ENCODE data around the gene IMPA2.
"Not testable (repeated sequence)": the region's sequence is repeated elsewhere in the genome, so short reads cannot be mapped to it uniquely, and the experiment has no call there.

IMPA2 gene

GRCh38 chr18:12030670-12031069, 49.4 kb downstream of the IMPA2 start:
- DNase-seq, result no peak

- no peak for DNase-seq
Observed at GRCh38 chr18:12031181-12031580, 49.9 kb downstream of the IMPA2 start.

- DNase-seq, result no peak
Observed at GRCh38 chr18:12031846-12032245, 50.5 kb downstream of the IMPA2 start.

- DNase-seq, result no peak
Observed at GRCh38 chr18:12032786-12033642, 51.7 kb downstream of the IMPA2 start.

GRCh38 chr18:12033643-12034025, 52.3 kb downstream of the IMPA2 start:
- no peak for DNase-seq

GRCh38 chr18:12034241-12035100, 53.2 kb downstream of the IMPA2 start:
- no peak for DNase-seq

- no peak for DNase-seq
Observed at GRCh38 chr18:12035481-12035880, 54.2 kb downstream of the IMPA2 start.

GRCh38 chr18:12036201-12036751, 55.0 kb downstream of the IMPA2 start:
- no peak for DNase-seq

- DNase-seq, result no peak
Observed at GRCh38 chr18:12038082-12038638, 56.9 kb downstream of the IMPA2 start.

- peak; percentile 68 for DNase-seq
Observed at GRCh38 chr18:12038639-12039539, 57.6 kb downstream of the IMPA2 start.

- not testable (repeated sequence) for DNase-seq
Observed at GRCh38 chr18:12039540-12039930, 58.2 kb downstream of the IMPA2 start.

GRCh38 chr18:12041561-12041960, 60.3 kb downstream of the IMPA2 start:
- no peak for DNase-seq

GRCh38 chr18:12043811-12044210, 62.5 kb downstream of the IMPA2 start:
- no peak for DNase-seq

- no peak for DNase-seq
Observed at GRCh38 chr18:12044591-12044990, 63.3 kb downstream of the IMPA2 start.

- DNase-seq, result no peak
Observed at GRCh38 chr18:12046046-12046750, 64.9 kb downstream of the IMPA2 start.

- no peak for DNase-seq
Observed at GRCh38 chr18:12046751-12047335, 65.5 kb downstream of the IMPA2 start.

GRCh38 chr18:12048010-12048826, 66.9 kb downstream of the IMPA2 start:
- no peak for DNase-seq

GRCh38 chr18:12048827-12049175, 67.5 kb downstream of the IMPA2 start:
- no peak for DNase-seq

- no peak for DNase-seq
Observed at GRCh38 chr18:12049978-12050811, 68.9 kb downstream of the IMPA2 start.
